ENCODE measurements around the gene FBXO2. TPM values are rescaled to one million over a fixed set of nuclear protein-coding genes. Genes with fewer than 3 reads are reported as not detected.

Gene FBXO2
- total RNA-seq, 4 donors from 2014 or later = 0.82 to 3.7 TPM; not detected in 2

- in situ Hi-C loops (cut with MboI; ENCODE audit: low pct_ligation_motif_present in 1 of 4, low pct_unique_long_range_greater_than_20kb in 1 of 4, low sequenced_read_pairs in 3 of 4) = loop anchor here (10.0 to 25.0 kb wide), 5 partner anchors 304 to 604 kb away; partner anchors contain the start of gene MASP2 (in 2 of the 4)
- TF ChIP-seq CTCF (IDR thresholded peaks at IDR 0.05) (no peak), EP300 (IDR thresholded peaks at IDR 0.05; ENCODE audit: low read depth) (no peak), POLR2AphosphoS5 (IDR thresholded peaks at IDR 0.05) (no peak), POLR2A (IDR thresholded peaks at IDR 0.05) (no peak)
Measured at GRCh38 chr1:11640944-11641343, 13.3 kb downstream of the FBXO2 start.

GRCh38 chr1:11640101-11640500, 14.1 kb downstream of the FBXO2 start:
- Histone ChIP-seq H3K36me3 (no peaks in the 10 kb centered on the region), H3K4me3 (no peak overlapping the region), H3K27me3 (peaks cover 22% of the 10 kb centered on the region), H3K4me1 (no peaks in the 10 kb centered on the region), H3K9me3 (no peaks in the 10 kb centered on the region), H3K27ac (no peak overlapping the region)
- TF ChIP-seq CTCF (IDR thresholded peaks at IDR 0.05) = no peak
- no peak for TF ChIP-seq EP300 (IDR thresholded peaks at IDR 0.05; ENCODE audit: low read depth)
- no peak for TF ChIP-seq POLR2AphosphoS5 (IDR thresholded peaks at IDR 0.05)
- no peak for TF ChIP-seq POLR2A (IDR thresholded peaks at IDR 0.05)
- DNase-seq = no peak
- in situ Hi-C loops (cut with MboI; ENCODE audit: low pct_ligation_motif_present in 1 of 4, low pct_unique_long_range_greater_than_20kb in 1 of 4, low sequenced_read_pairs in 3 of 4) (loop anchor here (10.0 to 25.0 kb wide), 5 partner anchors 303 to 603 kb away; partner anchors contain the start of gene MASP2 (in 2 of the 4)), intact Hi-C loops (cut with DNase I; ENCODE audit: low total_unique reads) (loop anchor here (5.0 kb wide), 2 partner anchors 398 to 603 kb away; no protein-coding TSS in a partner anchor)
- WGBS, 2 donors (ENCODE audit: low coverage in 1 of 2) = 29 to 55% methylated on average over 2 to 7 of the region's 7 CpGs

More at GRCh38 chr1:11640944-11641343, 13.3 kb downstream of the FBXO2 start:
- intact Hi-C loops (cut with DNase I; ENCODE audit: low total_unique reads) = loop anchor here (5.0 kb wide), 2 partner anchors 399 to 604 kb away; no protein-coding TSS in a partner anchor
- WGBS, 2 donors (ENCODE audit: low coverage in 1 of 2) = 60 to 83% methylated on average over 2 to 6 of the region's 6 CpGs
- no peaks in the 10 kb centered on the region for H3K9me3 ChIP-seq
- no peaks in the 10 kb centered on the region for H3K4me1 ChIP-seq
- DNase-seq = no peak
- no peak overlapping the region for H3K4me3 ChIP-seq
- H3K27ac ChIP-seq = no peak overlapping the region
- no peaks in the 10 kb centered on the region for H3K36me3 ChIP-seq
- H3K27me3 ChIP-seq = peaks cover 20% of the 10 kb centered on the region

- in situ Hi-C loops (cut with MboI; ENCODE audit: low pct_ligation_motif_present in 1 of 4, low pct_unique_long_range_greater_than_20kb in 1 of 4, low sequenced_read_pairs in 3 of 4) = loop anchor here (10.0 to 25.0 kb wide), 4 partner anchors 302 to 605 kb away; partner anchors contain the start of gene MASP2 (in 2 of the 4)
- Histone ChIP-seq H3K9me3 (no peaks in the 10 kb centered on the region), H3K4me1 (no peaks in the 10 kb centered on the region), H3K27ac (no peak overlapping the region), H3K4me3 (no peak overlapping the region), H3K27me3 (peaks cover 22% of the 10 kb centered on the region), H3K36me3 (no peaks in the 10 kb centered on the region)
- intact Hi-C loops (cut with DNase I; ENCODE audit: low total_unique reads) = no loop called here
- no peak for TF ChIP-seq CTCF (IDR thresholded peaks at IDR 0.05)
- no peak for TF ChIP-seq POLR2A (IDR thresholded peaks at IDR 0.05)
- no peak for TF ChIP-seq POLR2AphosphoS5 (IDR thresholded peaks at IDR 0.05)
- no peak for TF ChIP-seq EP300 (IDR thresholded peaks at IDR 0.05; ENCODE audit: low read depth)
- no peak for DNase-seq
- 77% methylated on average over 4 of the region's 4 CpGs; no CpG with 5 or more reads in 1 of the 2 donors for WGBS, 2 donors (ENCODE audit: low coverage in 1 of 2)
Measured at GRCh38 chr1:11639372-11639771, 14.9 kb downstream of the FBXO2 start.

GRCh38 chr1:11638121-11638520, 16.1 kb downstream of the FBXO2 start:
- TF ChIP-seq CTCF (IDR thresholded peaks at IDR 0.05) = no peak
- TF ChIP-seq EP300 (IDR thresholded peaks at IDR 0.05; ENCODE audit: low read depth) = no peak
- no peak for TF ChIP-seq POLR2AphosphoS5 (IDR thresholded peaks at IDR 0.05)
- no peak for TF ChIP-seq POLR2A (IDR thresholded peaks at IDR 0.05)
- 36% methylated on average over 5 of the region's 5 CpGs; no CpG with 5 or more reads in 1 of the 2 donors for WGBS, 2 donors (ENCODE audit: low coverage in 1 of 2)
- Histone ChIP-seq H3K27ac (no peak overlapping the region), H3K4me1 (no peaks in the 10 kb centered on the region), H3K27me3 (peaks cover 16% of the 10 kb centered on the region), H3K4me3 (no peak overlapping the region), H3K36me3 (no peaks in the 10 kb centered on the region), H3K9me3 (no peaks in the 10 kb centered on the region)
- intact Hi-C loops (cut with DNase I; ENCODE audit: low total_unique reads) (loop anchor here (1.0 kb wide), 1 partner anchor 41 kb away; no protein-coding TSS in a partner anchor), in situ Hi-C loops (cut with MboI; ENCODE audit: low pct_ligation_motif_present in 1 of 4, low pct_unique_long_range_greater_than_20kb in 1 of 4, low sequenced_read_pairs in 3 of 4) (loop anchor here (10.0 to 25.0 kb wide), 4 partner anchors 301 to 603 kb away; partner anchors contain the start of gene MASP2 (in 2 of the 4))
- no peak for DNase-seq

Data from transverse colon (tissue), 4 donors.